Measurements from ENCODE around the gene MTUS2. TPM values are rescaled to one million over a fixed set of nuclear protein-coding genes. Genes with fewer than 3 reads are reported as not detected.

Gene MTUS2
- total RNA-seq, 1 donor from 2014 or later, result 0.90 TPM

- TF ChIP-seq CTCF (IDR thresholded peaks at IDR 0.05; ENCODE audit: unreplicated experiment), result no peak
- Mint-ChIP-seq H3K4me3 (ENCODE audit: unreplicated experiment) (no peak overlapping the region), H3K4me1 (ENCODE audit: unreplicated experiment) (peaks cover 39% of the 10 kb centered on the region), H3K36me3 (ENCODE audit: low read depth, unreplicated experiment) (peaks cover 3% of the 10 kb centered on the region), H3K9me3 (ENCODE audit: unreplicated experiment) (no peaks in the 10 kb centered on the region), H3K27ac (ENCODE audit: unreplicated experiment) (no peak overlapping the region), H3K27me3 (ENCODE audit: unreplicated experiment) (peaks cover 7% of the 10 kb centered on the region)
- no peak for DNase-seq (ENCODE audit: low spot score)
Measured at GRCh38 chr13:29535663-29536655, 715.8 kb downstream of the MTUS2 start.

- H3K36me3 Mint-ChIP-seq (ENCODE audit: low read depth, unreplicated experiment), result peaks cover 3% of the 10 kb centered on the region
- no peaks in the 10 kb centered on the region for H3K9me3 Mint-ChIP-seq (ENCODE audit: unreplicated experiment)
- TF ChIP-seq CTCF (IDR thresholded peaks at IDR 0.05; ENCODE audit: unreplicated experiment), result no peak
- peaks cover 35% of the 10 kb centered on the region for H3K4me1 Mint-ChIP-seq (ENCODE audit: unreplicated experiment)
- peaks cover 7% of the 10 kb centered on the region for H3K27me3 Mint-ChIP-seq (ENCODE audit: unreplicated experiment)
- H3K27ac Mint-ChIP-seq (ENCODE audit: unreplicated experiment), result no peak overlapping the region
- DNase-seq (ENCODE audit: low spot score), result no peak
- H3K4me3 Mint-ChIP-seq (ENCODE audit: unreplicated experiment), result no peak overlapping the region
Measured at GRCh38 chr13:29536853-29537252, 716.7 kb downstream of the MTUS2 start.

- no peak overlapping the region for H3K27ac Mint-ChIP-seq (ENCODE audit: unreplicated experiment)
- H3K9me3 Mint-ChIP-seq (ENCODE audit: unreplicated experiment), result no peaks in the 10 kb centered on the region
- peaks cover 35% of the 10 kb centered on the region for H3K4me1 Mint-ChIP-seq (ENCODE audit: unreplicated experiment)
- no peak overlapping the region for H3K4me3 Mint-ChIP-seq (ENCODE audit: unreplicated experiment)
- H3K27me3 Mint-ChIP-seq (ENCODE audit: unreplicated experiment), result peaks cover 7% of the 10 kb centered on the region
- peaks cover 2% of the 10 kb centered on the region for H3K36me3 Mint-ChIP-seq (ENCODE audit: low read depth, unreplicated experiment)
- TF ChIP-seq CTCF (IDR thresholded peaks at IDR 0.05; ENCODE audit: unreplicated experiment), result no peak
- DNase-seq (ENCODE audit: low spot score), result no peak
Measured at GRCh38 chr13:29537736-29538651, 717.9 kb downstream of the MTUS2 start.

- DNase-seq (ENCODE audit: low spot score), result no peak
- Mint-ChIP-seq H3K27ac (ENCODE audit: unreplicated experiment) (no peak overlapping the region), H3K27me3 (ENCODE audit: unreplicated experiment) (peaks cover 7% of the 10 kb centered on the region), H3K9me3 (ENCODE audit: unreplicated experiment) (no peaks in the 10 kb centered on the region), H3K4me1 (ENCODE audit: unreplicated experiment) (peaks cover 35% of the 10 kb centered on the region), H3K4me3 (ENCODE audit: unreplicated experiment) (no peak overlapping the region), H3K36me3 (ENCODE audit: low read depth, unreplicated experiment) (peaks cover 2% of the 10 kb centered on the region)
- no peak for TF ChIP-seq CTCF (IDR thresholded peaks at IDR 0.05; ENCODE audit: unreplicated experiment)
Measured at GRCh38 chr13:29538652-29539040, 718.5 kb downstream of the MTUS2 start.
